Suppressor macrophage treated with lipopolysaccharide for 1 hour (primary cell): ENCODE measurements around the gene CDKN1B.

ENCODE experiments used
- DNase-seq, 3 donors: peaks; one replicate each; pipeline ENCODE4 v3.0.0-alpha.2; 2020 to 2022

Gene CDKN1B

GRCh38 chr12:12701457-12701856 lies 15.7 kb upstream of the CDKN1B start:
- no peak for DNase-seq

GRCh38 chr12:12704593-12705230 lies 12.5 kb upstream of the CDKN1B start:
- DNase-seq: peak; percentile 78 to 86 (median 81)

GRCh38 chr12:12705838-12706520 lies 11.2 kb upstream of the CDKN1B start:
- DNase-seq: no peak

GRCh38 chr12:12713932-12714275 lies 3.3 kb upstream of the CDKN1B start:
- DNase-seq: no peak

- DNase-seq: no peak
Measured at GRCh38 chr12:12714276-12715021, 2.7 kb upstream of the CDKN1B start.

GRCh38 chr12:12715128-12715458 lies 2.1 kb upstream of the CDKN1B start:
- no peak for DNase-seq

GRCh38 chr12:12715459-12716150 lies 1.6 kb upstream of the CDKN1B start:
- DNase-seq: no peak

GRCh38 chr12:12716151-12716792 lies 896 bp upstream of the CDKN1B start:
- no peak for DNase-seq

- peak; percentile 54 to 67 (median 61) for DNase-seq
Measured at GRCh38 chr12:12717586-12718380, 615 bp downstream of the CDKN1B start.

GRCh38 chr12:12718381-12718759 lies 1.2 kb downstream of the CDKN1B start:
- peak; percentile 54 to 69 (median 62) for DNase-seq

GRCh38 chr12:12718853-12719252 lies 1.7 kb downstream of the CDKN1B start:
- peak in 1 of 3 donors; percentile 28 for DNase-seq

GRCh38 chr12:12719496-12719895 lies 2.3 kb downstream of the CDKN1B start:
- peak; percentile 78 to 94 (median 88) for DNase-seq

GRCh38 chr12:12720052-12720451 lies 2.9 kb downstream of the CDKN1B start:
- no peak for DNase-seq

- no peak for DNase-seq
Measured at GRCh38 chr12:12720672-12721161, 3.5 kb downstream of the CDKN1B start.

- DNase-seq: no peak
Measured at GRCh38 chr12:12721176-12721751, 4.1 kb downstream of the CDKN1B start.

- DNase-seq: no peak
Measured at GRCh38 chr12:12721814-12722434, 4.8 kb downstream of the CDKN1B start.

- peak in 2 of 3 donors; percentile 66 to 68 for DNase-seq
Measured at GRCh38 chr12:12722435-12723148, 5.4 kb downstream of the CDKN1B start.

- no peak for DNase-seq
Measured at GRCh38 chr12:12723149-12723680, 6.0 kb downstream of the CDKN1B start.

GRCh38 chr12:12723681-12724420 lies 6.7 kb downstream of the CDKN1B start:
- DNase-seq: peak; percentile 31 to 66 (median 35)
